H1 (cell line): ENCODE data around the gene CLEC3A.

Experiments used
- EZH2 ChIP-seq: fragments of 200-600 bp; sonication (generic); IDR thresholded peaks from 2 replicates; pipeline ENCODE4 v1.7.1; 2012; ENCODE audit warnings: low read depth, mild to moderate bottlenecking, moderate library complexity, low read length, inconsistent platforms; ENCODE audit not compliant: severe bottlenecking
- POLR2AphosphoS5 ChIP-seq: IDR thresholded peaks from 2 replicates; pipeline ENCODE4 v1.6.1; 2011; ENCODE audit warnings: low read depth, low read length
- SUZ12 ChIP-seq: fragments of 200-600 bp; sonication (generic); IDR thresholded peaks from 2 replicates; pipeline ENCODE4 v1.6.1; 2012; ENCODE audit warnings: mild to moderate bottlenecking, inconsistent platforms, low read length, moderate library complexity, mixed read lengths
- TF ChIP-seq, protein P1 (sequence below), 3 experiments: IDR thresholded peaks; 1 replicate in 2 of 3; 2 replicates in 1 of 3; pipeline versions ENCODE4 v1.5.1 to v1.6.1; 2011; ENCODE audit warnings: low read length in 3 of 3, mild to moderate bottlenecking in 3 of 3, inconsistent platforms in 2 of 3, low read depth in 1 of 3, moderate library complexity in 1 of 3; ENCODE audit not compliant: insufficient read depth in 1 of 3; ENCODE audit errors: control extremely low read depth in 1 of 3

DNA sequence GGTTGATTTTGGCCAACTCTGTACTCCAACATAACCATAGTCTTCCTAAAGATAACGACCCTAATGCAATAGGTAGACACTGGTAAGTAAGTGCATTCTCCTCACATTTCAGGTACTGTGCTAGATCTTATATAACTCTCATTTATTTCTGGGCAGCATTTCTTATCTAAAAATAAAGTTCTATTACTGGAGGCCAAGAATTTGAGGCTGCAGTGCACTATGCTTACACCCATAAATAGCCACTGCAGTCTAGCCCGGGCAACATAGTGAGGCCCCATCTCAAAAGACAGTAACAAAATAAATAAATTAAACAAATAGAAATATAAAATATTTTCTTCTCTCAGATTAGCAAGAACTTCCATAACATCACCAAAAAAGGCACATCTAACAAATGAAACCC, 12.7 kb downstream of the CLEC3A start:
- TF ChIP-seq, protein P1, sequence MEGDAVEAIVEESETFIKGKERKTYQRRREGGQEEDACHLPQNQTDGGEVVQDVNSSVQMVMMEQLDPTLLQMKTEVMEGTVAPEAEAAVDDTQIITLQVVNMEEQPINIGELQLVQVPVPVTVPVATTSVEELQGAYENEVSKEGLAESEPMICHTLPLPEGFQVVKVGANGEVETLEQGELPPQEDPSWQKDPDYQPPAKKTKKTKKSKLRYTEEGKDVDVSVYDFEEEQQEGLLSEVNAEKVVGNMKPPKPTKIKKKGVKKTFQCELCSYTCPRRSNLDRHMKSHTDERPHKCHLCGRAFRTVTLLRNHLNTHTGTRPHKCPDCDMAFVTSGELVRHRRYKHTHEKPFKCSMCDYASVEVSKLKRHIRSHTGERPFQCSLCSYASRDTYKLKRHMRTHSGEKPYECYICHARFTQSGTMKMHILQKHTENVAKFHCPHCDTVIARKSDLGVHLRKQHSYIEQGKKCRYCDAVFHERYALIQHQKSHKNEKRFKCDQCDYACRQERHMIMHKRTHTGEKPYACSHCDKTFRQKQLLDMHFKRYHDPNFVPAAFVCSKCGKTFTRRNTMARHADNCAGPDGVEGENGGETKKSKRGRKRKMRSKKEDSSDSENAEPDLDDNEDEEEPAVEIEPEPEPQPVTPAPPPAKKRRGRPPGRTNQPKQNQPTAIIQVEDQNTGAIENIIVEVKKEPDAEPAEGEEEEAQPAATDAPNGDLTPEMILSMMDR (IDR thresholded peaks at IDR 0.05; ENCODE audit: control extremely low read depth in 1 of 3, insufficient read depth in 1 of 3, low read depth in 1 of 3, low read length in 3 of 3) = no peak
- TF ChIP-seq EZH2 = no peak
- TF ChIP-seq SUZ12 = no peak
- TF ChIP-seq POLR2AphosphoS5 = no peak
